Uterus (tissue), 4 donors: ENCODE measurements around the gene BCORL1. TPM values are rescaled to one million over a fixed set of nuclear protein-coding genes. Genes with fewer than 3 reads are reported as not detected.

Experiments used
- DNase-seq, 2 donors: peaks; one replicate each; pipeline ENCODE4 v3.0.0-alpha.2; 2019 to 2020
- H3K27ac ChIP-seq, 2 donors: fragments of 200-600 bp; sonication (generic); 1 replicate in 1 of 2; 2 replicates in 1 of 2; pipeline ENCODE4 v1.5.1; 2016 to 2018
- H3K27me3 ChIP-seq, 2 donors: fragments of 200-600 bp; sonication (generic); one replicate each; pipeline ENCODE4 v1.5.1; 2018 to 2019; ENCODE audit warnings: control low read depth in 1 of 2
- H3K36me3 ChIP-seq, 2 donors: fragments of 200-600 bp; sonication (generic); one replicate each; pipeline ENCODE4 v1.5.1; 2019; ENCODE audit warnings: control low read depth in 1 of 2
- H3K4me1 ChIP-seq, 2 donors: fragments of 200-600 bp; sonication (generic); one replicate each; pipeline ENCODE4 v1.5.1; 2018 to 2019; ENCODE audit warnings: control low read depth in 1 of 2
- H3K4me3 ChIP-seq, 2 donors: fragments of 200-600 bp; sonication (generic); 1 replicate in 1 of 2; 2 replicates in 1 of 2; pipeline ENCODE4 v1.5.1; 2018 to 2019; ENCODE audit warnings: mild to moderate bottlenecking in 1 of 2
- H3K9me3 ChIP-seq, 2 donors: fragments of 200-600 bp; sonication (generic); one replicate each; pipeline ENCODE4 v1.5.1; 2019; ENCODE audit warnings: control low read depth in 1 of 2
- POLR2A ChIP-seq, 2 donors: fragments of 450-650 bp; IDR thresholded peaks; one replicate each; pipeline ENCODE4 v1.6.1; 2016; ENCODE audit warnings: antibody characterized with exemption in 2 of 2, mild to moderate bottlenecking in 1 of 2, moderate library complexity in 1 of 2
- intact Hi-C: fragments of 100-400 bp; cut with DNase I; formaldehyde crosslinking; loops from one replicate; pipeline ENCODE4 v1.15.1; 2023; ENCODE audit warnings: low total_unique reads
- total RNA-seq, 4 donors: library from RNA; depleted of rRNA in 3 of 4; stranded (reverse); fragments of >200 nt in 3 of 4; gene quantifications; one replicate each; pipeline versions ENCODE4 v1.1.0 to v1.2.4, GENCODE V29; 2014 to 2023
- TF ChIP-seq, protein P1 (sequence below), 4 experiments: fragments of 200-600 bp in 2 of 4; fragments of 450-650 bp in 2 of 4; sonication (generic) in 2 of 4; IDR thresholded peaks; one replicate each; pipeline ENCODE4 v1.5.1; 2016 to 2019; ENCODE audit warnings: antibody characterized with exemption in 4 of 4, mild to moderate bottlenecking in 2 of 4, moderate library complexity in 1 of 4
- donor health status: DM: yes; HTN: yes; CAD: no.

Gene BCORL1
- total RNA-seq, 4 donors from 2014 or later = 0.26 to 50.8 (median 4.3) TPM

- TF ChIP-seq, protein P1, sequence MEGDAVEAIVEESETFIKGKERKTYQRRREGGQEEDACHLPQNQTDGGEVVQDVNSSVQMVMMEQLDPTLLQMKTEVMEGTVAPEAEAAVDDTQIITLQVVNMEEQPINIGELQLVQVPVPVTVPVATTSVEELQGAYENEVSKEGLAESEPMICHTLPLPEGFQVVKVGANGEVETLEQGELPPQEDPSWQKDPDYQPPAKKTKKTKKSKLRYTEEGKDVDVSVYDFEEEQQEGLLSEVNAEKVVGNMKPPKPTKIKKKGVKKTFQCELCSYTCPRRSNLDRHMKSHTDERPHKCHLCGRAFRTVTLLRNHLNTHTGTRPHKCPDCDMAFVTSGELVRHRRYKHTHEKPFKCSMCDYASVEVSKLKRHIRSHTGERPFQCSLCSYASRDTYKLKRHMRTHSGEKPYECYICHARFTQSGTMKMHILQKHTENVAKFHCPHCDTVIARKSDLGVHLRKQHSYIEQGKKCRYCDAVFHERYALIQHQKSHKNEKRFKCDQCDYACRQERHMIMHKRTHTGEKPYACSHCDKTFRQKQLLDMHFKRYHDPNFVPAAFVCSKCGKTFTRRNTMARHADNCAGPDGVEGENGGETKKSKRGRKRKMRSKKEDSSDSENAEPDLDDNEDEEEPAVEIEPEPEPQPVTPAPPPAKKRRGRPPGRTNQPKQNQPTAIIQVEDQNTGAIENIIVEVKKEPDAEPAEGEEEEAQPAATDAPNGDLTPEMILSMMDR (IDR thresholded peaks at IDR 0.05) = peak in 3 of 4 experiments; percentile 5 to 20 (median 6)
- TF ChIP-seq POLR2A (IDR thresholded peaks at IDR 0.05) = no peak
- Histone ChIP-seq H3K27me3 (no peaks in the 10 kb centered on the region), H3K9me3 (no peaks in the 10 kb centered on the region), H3K36me3 (no peaks in the 10 kb centered on the region), H3K4me3 (no peak overlapping the region), H3K27ac (peak overlapping the region; percentile 70 to 71), H3K4me1 (no peaks in the 10 kb centered on the region)
- intact Hi-C loops = loop anchor here (5.0 kb wide), 1 partner anchor 110 kb away; no protein-coding TSS in a partner anchor
- peak; percentile 33 to 41 for DNase-seq
These were observed 100.0 kb downstream of the BCORL1 start for GRCh38 chrX:130082244-130083106.

DNA sequence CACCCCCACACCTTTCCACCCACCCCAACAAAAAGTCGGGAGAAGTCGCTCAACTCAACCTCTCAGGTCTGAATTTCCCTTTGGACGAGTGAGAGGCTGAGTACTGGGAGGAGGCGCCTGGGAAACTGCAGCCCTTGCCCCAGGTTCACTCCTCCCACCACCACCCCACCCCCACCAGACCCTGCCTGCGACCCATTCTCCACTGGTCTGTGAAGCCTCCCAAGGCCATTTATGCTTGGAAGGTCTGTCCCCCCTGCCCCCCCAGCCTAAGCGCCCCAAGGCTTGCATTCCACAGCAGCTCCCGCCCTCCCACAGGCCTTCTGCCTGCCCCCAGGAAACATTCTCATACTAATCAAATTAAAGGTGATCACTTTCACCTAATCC is 100.7 kb downstream of the BCORL1 start:
- peak overlapping the region; percentile 70 to 71 for H3K27ac ChIP-seq
- no peak for DNase-seq

DNA sequence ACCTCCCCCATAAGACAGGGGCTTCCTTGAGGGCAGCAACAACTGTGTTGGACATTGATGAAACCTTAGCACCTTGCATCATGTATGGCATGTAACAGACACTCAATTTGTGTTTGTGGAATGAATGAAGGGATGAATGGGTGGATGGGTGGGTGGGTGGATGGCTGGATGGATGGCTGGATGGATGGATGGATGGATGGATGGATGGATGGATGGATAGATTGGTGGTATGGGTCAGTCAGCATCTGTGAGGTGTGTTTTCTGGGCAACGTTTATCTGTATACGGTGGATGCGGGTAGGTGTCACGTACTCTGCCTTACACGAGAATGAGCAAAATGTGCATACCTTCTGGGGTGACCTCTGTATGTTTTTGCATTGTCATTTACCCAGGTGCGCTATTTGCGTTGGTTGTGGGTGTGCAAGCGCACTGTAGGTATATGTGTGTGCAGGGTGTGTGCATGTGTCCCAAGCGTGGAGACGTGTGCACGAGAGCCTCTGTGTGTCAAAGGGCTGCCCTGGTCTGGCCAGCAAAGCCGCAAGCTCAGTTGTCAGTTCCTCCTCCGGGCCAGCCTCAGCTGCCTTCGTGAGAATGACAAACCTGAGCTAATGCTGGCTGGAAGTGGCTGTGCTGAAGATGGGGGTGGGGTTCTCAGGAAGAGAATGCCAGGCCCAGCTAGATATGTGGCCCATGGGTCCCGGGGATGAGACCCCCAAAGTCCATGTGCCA is 101.4 kb downstream of the BCORL1 start:
- Histone ChIP-seq H3K4me3 (no peak overlapping the region), H3K27me3 (no peaks in the 10 kb centered on the region), H3K4me1 (no peaks in the 10 kb centered on the region), H3K36me3 (no peaks in the 10 kb centered on the region), H3K27ac (no peak overlapping the region), H3K9me3 (no peaks in the 10 kb centered on the region)
- intact Hi-C loops = loop anchor here (5.0 kb wide), 1 partner anchor 108 kb away; no protein-coding TSS in a partner anchor
- no peak for DNase-seq
- TF ChIP-seq POLR2A (IDR thresholded peaks at IDR 0.05) = no peak
- TF ChIP-seq, protein P1 (IDR thresholded peaks at IDR 0.05) = no peak

More for the DNA sequence above, 100.7 kb downstream of the BCORL1 start:
- no peaks in the 10 kb centered on the region for H3K27me3 ChIP-seq
- H3K9me3 ChIP-seq = no peaks in the 10 kb centered on the region
- no peak overlapping the region for H3K4me3 ChIP-seq
- intact Hi-C loops = loop anchor here (5.0 kb wide), 1 partner anchor 109 kb away; no protein-coding TSS in a partner anchor
- no peaks in the 10 kb centered on the region for H3K36me3 ChIP-seq
- no peaks in the 10 kb centered on the region for H3K4me1 ChIP-seq
- no peak for TF ChIP-seq POLR2A (IDR thresholded peaks at IDR 0.05)
- TF ChIP-seq, protein P1 (IDR thresholded peaks at IDR 0.05) = no peak

DNA sequence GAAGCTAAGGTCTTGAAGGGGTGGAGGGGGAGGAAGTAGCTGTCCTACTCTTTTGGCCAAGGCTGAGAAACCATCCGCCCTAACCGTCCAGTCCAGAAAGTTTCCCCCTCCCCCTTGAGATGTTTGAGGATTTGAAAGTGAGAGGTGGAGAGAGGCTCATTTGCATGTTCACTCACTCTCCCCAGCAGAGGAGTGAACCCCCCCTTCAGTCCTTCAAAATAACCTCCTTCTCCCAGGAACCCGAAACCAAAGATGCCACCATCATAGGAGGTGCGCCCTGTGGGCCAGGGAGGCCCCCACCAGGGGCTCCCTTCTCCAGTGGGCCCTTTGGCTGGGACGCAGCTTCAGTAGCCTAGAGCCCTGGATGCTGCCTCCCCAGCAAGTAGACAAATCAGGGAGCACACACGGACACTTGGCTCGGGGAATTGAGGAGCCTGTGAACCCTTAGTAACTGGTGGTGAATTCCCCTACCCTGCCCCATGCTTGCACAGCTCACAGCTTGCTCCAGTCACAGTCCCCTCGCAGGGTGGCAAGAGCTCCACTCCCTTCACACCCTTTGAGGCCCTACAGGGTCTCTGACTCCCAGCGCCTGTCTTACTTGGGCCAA is 102.3 kb downstream of the BCORL1 start:
- Histone ChIP-seq H3K9me3 (no peaks in the 10 kb centered on the region), H3K4me1 (no peaks in the 10 kb centered on the region), H3K4me3 (no peak overlapping the region), H3K27me3 (no peaks in the 10 kb centered on the region), H3K27ac (peak overlapping the region in 1 of 2 donors; percentile 49), H3K36me3 (no peaks in the 10 kb centered on the region)
- TF ChIP-seq, protein P1 (IDR thresholded peaks at IDR 0.05) = no peak
- intact Hi-C loops = loop anchor here (5.0 kb wide), 1 partner anchor 108 kb away; no protein-coding TSS in a partner anchor
- no peak for DNase-seq
